H1 (cell line): Measurements from ENCODE around the gene CIAO2B. TPM values are rescaled to one million over a fixed set of nuclear protein-coding genes. Genes with fewer than 3 reads are reported as not detected.

Source experiments
- CREB1 ChIP-seq: IDR thresholded peaks from 2 replicates; pipeline ENCODE4 v1.6.1; 2012; ENCODE audit warnings: inconsistent platforms
- E2F6 ChIP-seq: IDR thresholded peaks from 2 replicates; pipeline ENCODE4 v1.6.1; 2012; ENCODE audit warnings: inconsistent platforms
- TAF1 ChIP-seq: IDR thresholded peaks from 2 replicates; pipeline ENCODE4 v1.6.1; 2011; ENCODE audit warnings: mild to moderate bottlenecking, low read depth, low read length
- polyA plus RNA-seq, 7 experiments: library from polyadenylated mRNA; depleted of rRNA in 3 of 7; stranded (reverse) in 5 of 7; unstranded in 2 of 7; fragments of >200 nt in 5 of 7; fragments of 200-250 nt in 2 of 7; gene quantifications; 1 replicate in 5 of 7; 2 replicates in 1 of 7; 4 replicates in 1 of 7; pipeline versions ENCODE4 v1.2.1 to v1.2.3, GENCODE V29; 2011 to 2013; ENCODE audit warnings: missing spikeins in 2 of 7, mixed read lengths in 2 of 7
- total RNA-seq: library from RNA; stranded (reverse); fragmentation: NEBNext Ultra II Directional; extraction: Animal tissue kit (Norgen Biotek cat#: 25700); gene quantifications from 2 replicates; pipeline ENCODE4 v1.2.1, GENCODE V29; 2021

Gene CIAO2B
- total and polyA plus RNA-seq, 2 of the 8 experiments (the other 6 are each of a cell fraction or from before 2014, with no cell fraction given), result 65.6 to 248 TPM

DNA sequence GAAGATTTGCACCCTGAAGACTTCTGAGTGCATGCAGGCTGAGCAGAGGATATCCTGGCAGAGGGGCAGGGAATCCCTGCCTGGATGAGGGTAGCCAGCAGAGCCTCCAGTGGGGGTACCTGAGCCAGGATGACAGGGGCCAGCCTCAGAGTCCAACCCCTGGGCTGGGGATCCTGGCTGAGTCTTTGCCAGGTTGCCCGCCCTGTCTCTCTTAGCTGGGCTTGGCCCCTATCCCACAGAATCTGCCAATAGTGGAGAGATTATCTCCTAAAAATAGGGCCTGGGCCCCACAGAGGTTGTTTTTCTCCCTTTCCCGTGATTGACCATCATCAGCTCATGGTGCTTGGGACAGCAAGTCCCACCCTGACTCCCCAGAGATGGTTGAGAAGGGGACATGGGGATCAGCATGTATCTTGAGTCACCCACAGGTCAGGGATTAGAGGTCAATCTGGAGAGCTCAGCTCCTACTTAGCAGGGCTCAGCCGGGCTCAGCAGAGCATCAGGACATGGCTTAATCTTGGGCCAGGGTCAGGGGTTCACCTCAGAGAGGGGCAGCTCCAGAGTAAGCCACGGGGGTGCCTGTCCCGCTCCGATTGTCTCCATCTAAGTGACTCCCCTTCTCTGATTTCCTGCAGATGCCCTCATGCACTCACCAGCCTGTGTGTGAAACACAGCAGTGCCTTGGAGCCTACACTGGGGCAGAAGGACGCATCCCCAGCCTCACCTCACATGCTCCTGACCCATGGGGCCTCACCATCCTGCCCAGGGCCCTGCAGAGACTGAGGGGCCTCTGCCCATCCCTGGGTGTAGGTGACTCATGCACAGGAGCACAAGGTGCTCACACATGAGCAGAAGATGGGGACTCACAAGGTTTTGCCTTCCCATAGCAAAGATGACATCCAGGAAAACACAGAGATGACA, 27.0 kb downstream of the CIAO2B start (continued):
- TF ChIP-seq E2F6, result no peak
- no peak for TF ChIP-seq TAF1
- no peak for TF ChIP-seq CREB1
